HG03103 (cell line): ENCODE measurements around the gene TJP1.
"Not testable (repeated sequence)": the region's sequence is repeated elsewhere in the genome, so short reads cannot be mapped to it uniquely, and the experiment has no call there.

Experiments used
- ATAC-seq: cut with Tn5 transposase; IDR thresholded peaks from one replicate; pipeline ENCODE4 v1.9.1; 2021; ENCODE audit warnings: low read depth; ENCODE audit not compliant: unreplicated experiment

The TJP1 gene

GRCh38 chr15:29840054-29840453 is 17.8 kb upstream of the TJP1 start:
- ATAC-seq = no peak

- ATAC-seq = no peak
Measured at GRCh38 chr15:29838352-29839010, 16.2 kb upstream of the TJP1 start.

- ATAC-seq = no peak
Measured at GRCh38 chr15:29835301-29835700, 13.0 kb upstream of the TJP1 start.

- no peak for ATAC-seq
Measured at GRCh38 chr15:29832709-29833108, 10.4 kb upstream of the TJP1 start.

- no peak for ATAC-seq
Measured at GRCh38 chr15:29826908-29827820, 4.9 kb upstream of the TJP1 start.

- no peak for ATAC-seq
Measured at GRCh38 chr15:29825227-29825626, 3.0 kb upstream of the TJP1 start.

- ATAC-seq = no peak
Measured at GRCh38 chr15:29822684-29823459, 604 bp upstream of the TJP1 start.

- no peak for ATAC-seq
Measured at GRCh38 chr15:29821416-29822099, 710 bp downstream of the TJP1 start.

GRCh38 chr15:29820394-29821154 is 1.7 kb downstream of the TJP1 start:
- ATAC-seq = no peak

GRCh38 chr15:29819979-29820378 is 2.3 kb downstream of the TJP1 start:
- no peak for ATAC-seq

- ATAC-seq = no peak
Measured at GRCh38 chr15:29818141-29818540, 4.1 kb downstream of the TJP1 start.

- ATAC-seq = not testable (repeated sequence)
Measured at GRCh38 chr15:29817455-29817854, 4.8 kb downstream of the TJP1 start.

- ATAC-seq = no peak
Measured at GRCh38 chr15:29815000-29815710, 7.1 kb downstream of the TJP1 start.

GRCh38 chr15:29813009-29813408 is 9.3 kb downstream of the TJP1 start:
- ATAC-seq = no peak

GRCh38 chr15:29812384-29812694 is 9.9 kb downstream of the TJP1 start:
- no peak for ATAC-seq

- no peak for ATAC-seq
Measured at GRCh38 chr15:29811691-29812383, 10.4 kb downstream of the TJP1 start.

- no peak for ATAC-seq
Measured at GRCh38 chr15:29805708-29806104, 16.6 kb downstream of the TJP1 start.

- no peak for ATAC-seq
Measured at GRCh38 chr15:29805043-29805707, 17.1 kb downstream of the TJP1 start.
